Heart right ventricle (tissue), 16 donors: Measurements from ENCODE around the gene ZNF641. TPM values are rescaled to one million over a fixed set of nuclear protein-coding genes. Genes with fewer than 3 reads are reported as not detected.
A peak's percentile ranks its signal among the peaks of the same experiment; 100 is the strongest.

ENCODE experiments used
- ATAC-seq, 8 donors: fragments of 200-7000 bp; cut with Tn5 transposase; one replicate each; pipeline ENCODE4 v1.9.1; 2020; ENCODE audit warnings: mild to moderate bottlenecking in 8 of 8, moderate library complexity in 8 of 8, moderate number of reproducible peaks in 1 of 8
- DNase-seq, 2 donors: peaks; one replicate each; pipeline ENCODE4 v3.0.0-alpha.2; 2020
- H3K27ac ChIP-seq, 10 donors: fragments of 200-600 bp; sonication (generic) in 2 of 10; one replicate each; pipeline versions ENCODE4 v1.5.0 to v1.8.0; 2020 to 2022; ENCODE audit warnings: mild to moderate bottlenecking in 3 of 10
- H3K27me3 ChIP-seq, 7 donors: fragments of 200-600 bp; one replicate each; pipeline ENCODE4 v1.8.0; 2021 to 2022; ENCODE audit warnings: mild to moderate bottlenecking in 2 of 7
- H3K36me3 ChIP-seq, 9 donors: fragments of 200-600 bp; sonication (generic) in 1 of 9; one replicate each; pipeline versions ENCODE4 v1.5.0 to v1.8.0; 2020 to 2022; ENCODE audit warnings: mild to moderate bottlenecking in 2 of 9
- H3K4me1 ChIP-seq, 9 donors: fragments of 200-600 bp; sonication (generic) in 1 of 9; one replicate each; pipeline versions ENCODE4 v1.5.0 to v1.8.0; 2020 to 2022; ENCODE audit warnings: mild to moderate bottlenecking in 4 of 9
- H3K4me3 ChIP-seq, 10 donors: fragments of 200-600 bp; sonication (generic) in 2 of 10; one replicate each; pipeline versions ENCODE4 v1.5.0 to v1.8.0; 2020 to 2022; ENCODE audit warnings: mild to moderate bottlenecking in 7 of 10, moderate library complexity in 2 of 10
- H3K9me3 ChIP-seq, 11 donors: fragments of 200-600 bp in 10 of 11; sonication (generic) in 2 of 11; one replicate each; pipeline versions ENCODE4 v1.5.0 to v1.8.0; 2013 to 2022; ENCODE audit warnings: mild to moderate bottlenecking in 2 of 11, control low read depth in 1 of 11, moderate library complexity in 1 of 11
- WGBS, 2 donors: extraction: QIAGEN DNeasy Blood & Tissue Kit; methylation state at CpG; one replicate each; pipeline ENCODE4 v1.1.7; 2013; ENCODE audit warnings: inconsistent platforms in 1 of 2; 5-methylcytosine and 5-hydroxymethylcytosine counted together
- intact Hi-C, 10 donors: fragments of 100-400 bp; cut with DNase I; formaldehyde crosslinking; loops; one replicate each; pipeline versions ENCODE4 v1.11.1 to v1.14.2; 2022
- long read RNA-seq, 3 donors: library from polyadenylated mRNA; unstranded; transcript quantifications; one replicate each; pipeline ENCODE4 v2.0.0, GENCODE V29; 2020 to 2021
- polyA plus RNA-seq, 2 donors: library from polyadenylated mRNA; stranded (reverse); fragments of 200-250 nt; gene quantifications; one replicate each; pipeline ENCODE4 v1.2.3, GENCODE V29; 2013
- total RNA-seq, 10 donors: library from RNA; stranded (reverse); fragmentation: NEBNext Ultra II Directional in 3 of 10; extraction: Animal tissue kit (Norgen Biotek cat#: 25700) in 3 of 10; gene quantifications; one replicate each; pipeline versions ENCODE4 v1.2.1 to v1.2.4, GENCODE V29; 2021 to 2023
- TF ChIP-seq, protein P1 (sequence below), 9 donors: fragments of 200-600 bp; sonication (generic) in 2 of 9; IDR thresholded peaks; one replicate each; pipeline versions ENCODE4 v1.5.0 to v1.8.0; 2021 to 2022; ENCODE audit warnings: antibody characterized with exemption in 9 of 9, mild to moderate bottlenecking in 5 of 9, moderate library complexity in 1 of 9
- donor health status: Arrhythmogenic right ventricular cardiomyopathy.
- donor health status: ischemic (EF 13 %, LVEDD 7.1; RV severe dilation, severe dysfunction).
- donor health status: healthy with polysubstance abuse.
- donor health status: DM: no; HTN: yes; CAD: no.
- donor health status: DM: no; HTN: no; CAD: no.
- donor health status: ischemic (EF 25% LVEDD 6.9; RV normal size, moderate dysfunction).
- donor health status: ischemic (EF 25% LVEDD 5.7; RV mildly dilated, moderate dysfunction).
- donor health status: healthy.
- donor health status: DM: yes; HTN: yes; CAD: no.
- donor health status: Ischemic cardiomyopathy.
- donor health status: ischemic (EF 35%, LVEDD 5.7; RV mildly dilated, moderate dysfunction).
- donor health status: nonischemic (EF 11% LVEDD 7.7; RV severe dilation, severe dysfunction).
- donor health status: DM: yes; HTN: yes; CAD: no.
- donor health status: PGD.
- donor health status: ischemic (EF 29% LVEDD 5.4; RV normal size, mild dysfunction).
- donor health status: nonischemic (EF 23%, LVEDD 6.1; RV moderate dilation, normal function).

The ZNF641 gene
- total RNA-seq (10 to 100 TPM; 13.8 to 19.1 (median 15.5) TPM), polyA plus RNA-seq (1 to 10 TPM; 3.6 to 3.8 TPM)
- long read RNA-seq, donor 1, transcript ZNF641-205 (6 exons, 1,823 nt), result major isoform, 17 of 22 reads
- long read RNA-seq, donor 1, partial matches to known transcripts, result 2 of 22 reads
- long read RNA-seq, donor 1, other reads (novel, unspliced or antisense), result 3 of 22 reads
- long read RNA-seq, donor 2, full-length matches to known transcripts, result 17 of 22 reads
- long read RNA-seq, donor 2, partial matches to known transcripts, result 0 of 22 reads
- long read RNA-seq, donor 2, other reads (novel, unspliced or antisense), result 5 of 22 reads
- long read RNA-seq, donor 3, partial matches to known transcripts, result 1 of 10 reads
- long read RNA-seq, donor 3, other reads (novel, unspliced or antisense), result 7 of 10 reads

DNA sequence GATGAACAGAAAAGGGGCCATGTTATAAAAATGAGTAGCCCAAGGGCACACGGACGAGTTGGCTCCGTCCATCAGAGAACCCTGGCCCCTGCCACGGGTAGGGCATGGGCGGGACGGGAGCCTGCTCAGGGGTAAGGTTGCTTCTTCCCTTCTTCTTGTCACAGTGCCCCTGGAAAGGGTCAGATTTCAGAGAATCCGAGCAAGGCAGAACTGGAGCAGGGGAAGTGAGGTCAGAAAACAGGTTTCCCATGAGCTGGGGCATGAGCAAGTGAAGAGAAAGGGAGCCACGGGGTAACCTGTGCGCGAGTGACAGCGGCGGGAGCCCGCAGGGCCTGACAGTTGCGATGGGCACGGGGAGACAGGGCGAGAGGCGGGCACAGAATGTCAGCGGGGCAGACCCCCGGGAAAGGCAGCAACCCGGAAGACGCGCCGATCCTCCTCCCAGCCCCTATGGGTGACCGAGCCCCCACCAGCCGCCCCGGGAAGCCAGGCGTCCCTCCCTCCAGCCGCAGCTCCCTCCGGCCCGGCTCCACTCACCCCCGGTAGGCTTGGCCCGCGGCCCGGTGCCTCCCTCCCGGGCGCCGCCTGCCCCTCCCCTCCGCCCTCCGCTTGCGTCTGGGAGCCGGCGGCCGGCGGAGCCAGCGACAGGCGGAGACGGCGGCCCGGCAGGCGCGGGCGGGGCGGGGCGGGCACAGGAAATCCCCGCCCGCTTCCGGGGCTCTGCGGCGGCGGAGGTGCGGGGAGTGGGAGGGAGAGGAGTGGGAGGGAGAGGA lies at the start of gene ZNF641:
Gene ZNF641 (minus strand): TSS at position 671 of the 773 bp plus-strand sequence. CDS start 2,829 bp downstream, outside the sequence.
- DNase-seq (peak; percentile 82 to 90), ATAC-seq (peak; percentile 90 to 97 (median 94))
- Histone ChIP-seq H3K4me1 (peaks cover 0 to 43% (median 25%) of the 10 kb centered on the region in 9 donors), H3K27ac (peak within 1 kb of the TSS; percentile 94 to 99 (median 97)), H3K9me3 (no peaks in the 10 kb centered on the region), H3K36me3 (peaks cover 0 to 34% (median 21%) of the 10 kb centered on the region in 9 donors), H3K27me3 (no peaks in the 10 kb centered on the region), H3K4me3 (peak within 1 kb of the TSS; percentile 64 to 92 (median 77))
- 0 to 1% methylated on average over 38 to 61 of the region's 61 CpGs for WGBS, 2 donors
- intact Hi-C loops, result loop anchor here in 5 of 10 donors (5.0 to 10.0 kb wide), 4 partner anchors 53 to 156 kb away; partner anchors contain the start of gene OR10AD1 (in 1 of the 5)
- TF ChIP-seq, protein P1, sequence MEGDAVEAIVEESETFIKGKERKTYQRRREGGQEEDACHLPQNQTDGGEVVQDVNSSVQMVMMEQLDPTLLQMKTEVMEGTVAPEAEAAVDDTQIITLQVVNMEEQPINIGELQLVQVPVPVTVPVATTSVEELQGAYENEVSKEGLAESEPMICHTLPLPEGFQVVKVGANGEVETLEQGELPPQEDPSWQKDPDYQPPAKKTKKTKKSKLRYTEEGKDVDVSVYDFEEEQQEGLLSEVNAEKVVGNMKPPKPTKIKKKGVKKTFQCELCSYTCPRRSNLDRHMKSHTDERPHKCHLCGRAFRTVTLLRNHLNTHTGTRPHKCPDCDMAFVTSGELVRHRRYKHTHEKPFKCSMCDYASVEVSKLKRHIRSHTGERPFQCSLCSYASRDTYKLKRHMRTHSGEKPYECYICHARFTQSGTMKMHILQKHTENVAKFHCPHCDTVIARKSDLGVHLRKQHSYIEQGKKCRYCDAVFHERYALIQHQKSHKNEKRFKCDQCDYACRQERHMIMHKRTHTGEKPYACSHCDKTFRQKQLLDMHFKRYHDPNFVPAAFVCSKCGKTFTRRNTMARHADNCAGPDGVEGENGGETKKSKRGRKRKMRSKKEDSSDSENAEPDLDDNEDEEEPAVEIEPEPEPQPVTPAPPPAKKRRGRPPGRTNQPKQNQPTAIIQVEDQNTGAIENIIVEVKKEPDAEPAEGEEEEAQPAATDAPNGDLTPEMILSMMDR (IDR thresholded peaks at IDR 0.05), result peak in 1 of 9 donors; percentile 16

DNA sequence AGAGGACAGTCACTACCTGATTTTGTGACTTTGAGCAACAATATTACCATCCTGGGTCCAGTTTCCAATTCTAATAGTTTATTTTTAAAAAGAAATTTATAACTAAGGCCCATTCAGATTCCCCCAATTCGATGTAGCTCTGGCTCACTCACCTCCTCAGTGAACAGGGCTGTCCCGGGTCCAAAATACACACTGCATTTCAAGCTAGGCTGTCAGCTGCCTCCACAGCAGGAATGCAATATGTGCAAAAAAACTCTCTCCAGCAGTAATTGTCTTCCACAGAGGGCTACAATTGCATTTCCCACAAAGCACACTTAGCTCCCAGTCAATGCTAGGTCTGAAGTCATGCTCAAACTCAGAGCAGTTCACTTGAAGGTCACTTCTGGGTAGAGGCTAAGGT lies 39.3 kb upstream of the ZNF641 start:
- TF ChIP-seq, protein P1 (IDR thresholded peaks at IDR 0.05), result no peak
- Histone ChIP-seq H3K4me1 (peaks cover 0 to 28% (median 19%) of the 10 kb centered on the region in 9 donors), H3K27ac (peak overlapping the region in 1 of 10 donors; percentile 41), H3K27me3 (no peaks in the 10 kb centered on the region), H3K4me3 (no peak overlapping the region), H3K9me3 (peaks cover 0 to 7% (median 0%) of the 10 kb centered on the region in 11 donors), H3K36me3 (no peaks in the 10 kb centered on the region)
- intact Hi-C loops, result no loop called here
- 40 to 43% methylated on average over 2 of the region's 2 CpGs for WGBS, 2 donors
- DNase-seq (no peak), ATAC-seq (peak in 2 of 8 donors; percentile 56 to 57)

DNA sequence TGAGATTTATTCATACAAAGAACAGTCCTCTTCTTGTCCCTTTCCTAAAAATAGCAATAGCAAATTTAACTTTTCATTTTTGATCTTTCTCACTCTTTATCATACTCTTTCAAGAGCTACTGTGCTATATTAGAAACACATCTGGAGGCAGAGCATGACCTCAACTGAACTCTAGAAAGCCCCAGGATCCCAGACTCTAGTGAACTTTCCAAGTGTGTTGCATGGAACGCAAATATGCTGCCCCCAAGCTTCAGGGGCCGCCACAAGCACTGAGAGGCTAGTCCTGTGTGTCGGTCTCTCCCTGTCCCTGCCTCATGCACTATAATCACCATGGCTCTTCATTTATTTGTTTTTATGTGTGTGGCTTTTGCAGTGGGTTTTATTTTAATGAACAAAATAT lies 38.7 kb upstream of the ZNF641 start:
- peak in 7 of 8 donors; percentile 37 to 79 (median 67) for ATAC-seq
- H3K4me1 ChIP-seq, result peaks cover 0 to 28% (median 19%) of the 10 kb centered on the region in 9 donors
- H3K36me3 ChIP-seq, result no peaks in the 10 kb centered on the region
- TF ChIP-seq, protein P1 (IDR thresholded peaks at IDR 0.05), result peak in 2 of 9 donors; percentile 11 to 17
- H3K4me3 ChIP-seq, result no peak overlapping the region
- intact Hi-C loops, result no loop called here
- peak in 1 of 2 donors; percentile 14 for DNase-seq
- H3K27ac ChIP-seq, result peak overlapping the region in 1 of 10 donors; percentile 41
- WGBS, 2 donors, result 47 to 56% methylated on average over 3 of the region's 3 CpGs
- H3K9me3 ChIP-seq, result peaks cover 0 to 7% (median 0%) of the 10 kb centered on the region in 11 donors
- no peaks in the 10 kb centered on the region for H3K27me3 ChIP-seq

DNA sequence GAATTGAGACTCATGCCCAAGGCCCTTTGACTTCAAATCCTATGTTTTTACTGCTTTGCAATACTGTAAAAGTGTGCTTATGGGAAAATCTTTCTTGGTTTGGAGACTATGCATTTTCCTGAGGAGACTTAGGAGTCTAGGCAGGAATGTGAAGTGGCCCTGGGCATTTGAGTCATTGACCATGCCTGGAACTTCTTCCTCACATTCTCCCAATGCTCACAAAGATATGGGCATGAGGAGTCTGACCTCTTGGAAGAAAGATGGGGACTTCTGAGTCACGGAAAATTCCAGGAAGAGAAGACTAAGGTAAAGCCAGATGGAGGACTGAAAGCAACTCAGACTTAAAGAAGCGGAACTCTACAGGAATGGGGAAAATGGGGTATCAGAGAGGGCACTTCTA lies 38.2 kb upstream of the ZNF641 start:
- ATAC-seq, result peak in 1 of 8 donors; percentile 42
- TF ChIP-seq, protein P1 (IDR thresholded peaks at IDR 0.05), result no peak
- Histone ChIP-seq H3K4me1 (peaks cover 0 to 28% (median 19%) of the 10 kb centered on the region in 9 donors), H3K4me3 (no peak overlapping the region), H3K27ac (peak overlapping the region in 1 of 10 donors; percentile 41), H3K36me3 (no peaks in the 10 kb centered on the region), H3K9me3 (peaks cover 0 to 7% (median 0%) of the 10 kb centered on the region in 11 donors), H3K27me3 (no peaks in the 10 kb centered on the region)
- WGBS, 2 donors, result 75 to 82% methylated on average over 2 of the region's 2 CpGs
- intact Hi-C loops, result no loop called here
- no peak for DNase-seq
